Hepatocyte (in vitro differentiated cells): ENCODE results near the gene HOXD13. TPM values are rescaled to one million over a fixed set of nuclear protein-coding genes. Genes with fewer than 3 reads are reported as not detected.
A peak's percentile ranks its signal among the peaks of the same experiment; 100 is the strongest.

Experiments
- DNase-seq: peaks from one replicate; pipeline ENCODE4 v3.0.0-alpha.2; 2016; ENCODE audit warnings: low spot score
- H2AFZ ChIP-seq: fragments of 200-600 bp; sonication (generic); 2 replicates; pipeline ENCODE4 v1.6.0; 2016; ENCODE audit warnings: antibody characterized with exemption, mild to moderate bottlenecking
- H3K27ac ChIP-seq: fragments of 200-600 bp; sonication (generic); 2 replicates; pipeline ENCODE4 v1.5.1; 2016; ENCODE audit warnings: mild to moderate bottlenecking
- H3K27me3 ChIP-seq: fragments of 200-600 bp; sonication (generic); 2 replicates; pipeline ENCODE4 v1.6.1; 2016
- H3K36me3 ChIP-seq: fragments of 200-600 bp; sonication (generic); replicated peaks from 2 replicates; pipeline ENCODE4 v1.5.1; 2016; ENCODE audit warnings: low read depth; ENCODE audit not compliant: insufficient read depth
- H3K4me1 ChIP-seq: fragments of 200-600 bp; sonication (generic); 2 replicates; pipeline ENCODE4 v1.5.1; 2016; ENCODE audit warnings: mild to moderate bottlenecking, moderate library complexity; ENCODE audit not compliant: insufficient read depth
- H3K4me2 ChIP-seq: fragments of 200-600 bp; sonication (generic); 2 replicates; pipeline ENCODE4 v1.6.0; 2016
- H3K4me3 ChIP-seq: fragments of 200-600 bp; sonication (generic); 2 replicates; pipeline ENCODE4 v1.5.1; 2016; ENCODE audit warnings: mild to moderate bottlenecking
- H3K79me2 ChIP-seq: fragments of 200-600 bp; sonication (generic); 2 replicates; pipeline ENCODE4 v1.6.0; 2017; ENCODE audit warnings: mild to moderate bottlenecking
- H3K9me2 ChIP-seq: fragments of 200-600 bp; sonication (generic); replicated peaks from 2 replicates; pipeline ENCODE4 v1.6.0; 2017; ENCODE audit warnings: mild to moderate bottlenecking; ENCODE audit not compliant: insufficient read depth
- H3K9me3 ChIP-seq: fragments of 200-600 bp; sonication (generic); 2 replicates; pipeline ENCODE4 v1.5.1; 2016; ENCODE audit warnings: low read depth, mild to moderate bottlenecking
- H4K20me1 ChIP-seq: fragments of 200-600 bp; sonication (generic); 2 replicates; pipeline ENCODE4 v1.6.0; 2016; ENCODE audit warnings: mild to moderate bottlenecking; ENCODE audit not compliant: insufficient read depth, poor library complexity, severe bottlenecking
- EZH2 ChIP-seq: fragments of 200-600 bp; sonication (generic); IDR thresholded peaks from 2 replicates; pipeline ENCODE4 v1.6.1; 2016; ENCODE audit warnings: antibody characterized with exemption, mild to moderate bottlenecking, borderline replicate concordance
- EZH2phosphoT487 ChIP-seq: fragments of 200-600 bp; sonication (generic); IDR thresholded peaks from one replicate; pipeline ENCODE4 v1.6.1; 2018; ENCODE audit warnings: antibody characterized with exemption, mild to moderate bottlenecking, low read depth, moderate library complexity; ENCODE audit not compliant: unreplicated experiment, severe bottlenecking
- WGBS: methylation state at CpG from one replicate; pipeline ENCODE4 v1.1.6; 2016; ENCODE audit warnings: low lambda C conversion rate; ENCODE audit errors: missing lambda C conversion rate; 5-methylcytosine and 5-hydroxymethylcytosine counted together
- polyA plus RNA-seq: library from polyadenylated mRNA; unstranded; fragments of >200 nt; fragmentation: Nextera tagmentation; extraction: Ambion mirVana; gene quantifications from 2 replicates; pipeline ENCODE4 v1.2.1, GENCODE V29; 2016
- total RNA-seq: library from RNA; depleted of rRNA; stranded (reverse); fragments of >200 nt; gene quantifications from 2 replicates; pipeline ENCODE4 v1.2.3, GENCODE V29; 2014
- TF ChIP-seq, protein P1 (sequence below): fragments of 200-600 bp; sonication (generic); IDR thresholded peaks from 2 replicates; pipeline ENCODE4 v1.5.1; 2016; ENCODE audit warnings: antibody characterized with exemption, mild to moderate bottlenecking; ENCODE audit not compliant: poor library complexity

HOXD13 gene
- total and polyA plus RNA-seq, 2 experiments from 2014 or later = 24.7 to 37.2 TPM

DNA sequence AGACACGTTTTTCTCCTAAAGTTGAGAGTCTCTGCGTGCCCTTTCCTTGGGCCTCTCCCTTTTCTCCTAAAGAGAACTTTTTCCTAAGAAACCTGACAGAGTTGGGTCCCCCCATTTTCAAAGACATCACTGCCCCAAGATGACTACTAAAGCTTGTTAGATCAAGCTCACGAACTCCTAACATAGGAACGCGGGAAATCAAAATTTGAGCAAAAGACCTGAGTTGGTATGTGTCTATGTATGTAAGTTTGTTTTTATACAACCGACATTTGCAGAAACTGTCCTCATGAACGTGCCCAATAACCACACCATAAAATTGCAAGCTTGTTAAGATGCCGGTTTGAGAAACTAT, 1.4 kb downstream of the HOXD13 start:
- H3K4me1 ChIP-seq = no peaks in the 10 kb centered on the region
- peak overlapping the region; percentile 91 for H3K4me2 ChIP-seq
- H3K27ac ChIP-seq = peak overlapping the region; percentile 89
- no peaks in the 10 kb centered on the region for H3K9me3 ChIP-seq
- H3K27me3 ChIP-seq = peaks cover 94% of the 10 kb centered on the region
- peaks cover 14% of the 10 kb centered on the region for H4K20me1 ChIP-seq
- DNase-seq = no peak
- peak overlapping the region; percentile 57 for H3K4me3 ChIP-seq
- TF ChIP-seq EZH2phosphoT487 = no peak
- peak; percentile 74 for TF ChIP-seq EZH2
- 10% methylated on average over 8 of the region's 8 CpGs for WGBS
- H3K79me2 ChIP-seq = peaks cover 58% of the 10 kb centered on the region
- H3K9me2 ChIP-seq = no peaks in the 10 kb centered on the region
- no peaks in the 10 kb centered on the region for H3K36me3 ChIP-seq
- no peak overlapping the region for H2AFZ ChIP-seq

DNA sequence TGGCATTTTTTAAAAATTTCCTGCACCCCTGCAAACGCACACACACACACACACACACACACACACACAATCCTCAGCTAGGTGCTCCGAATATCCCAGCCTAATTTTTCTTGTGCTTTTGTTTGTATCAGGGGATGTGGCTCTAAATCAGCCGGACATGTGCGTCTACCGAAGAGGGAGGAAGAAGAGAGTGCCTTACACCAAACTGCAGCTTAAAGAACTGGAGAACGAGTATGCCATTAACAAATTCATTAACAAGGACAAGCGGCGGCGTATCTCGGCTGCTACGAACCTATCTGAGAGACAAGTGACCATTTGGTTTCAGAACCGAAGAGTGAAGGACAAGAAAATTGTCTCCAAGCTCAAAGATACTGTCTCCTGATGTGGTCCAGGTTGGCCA, 1.8 kb downstream of the HOXD13 start:
- peaks cover 14% of the 10 kb centered on the region for H4K20me1 ChIP-seq
- H3K27me3 ChIP-seq = peaks cover 94% of the 10 kb centered on the region
- WGBS = 7% methylated on average over 12 of the region's 12 CpGs
- H3K4me3 ChIP-seq = peak overlapping the region; percentile 57
- H3K9me2 ChIP-seq = no peaks in the 10 kb centered on the region
- TF ChIP-seq, protein P1, sequence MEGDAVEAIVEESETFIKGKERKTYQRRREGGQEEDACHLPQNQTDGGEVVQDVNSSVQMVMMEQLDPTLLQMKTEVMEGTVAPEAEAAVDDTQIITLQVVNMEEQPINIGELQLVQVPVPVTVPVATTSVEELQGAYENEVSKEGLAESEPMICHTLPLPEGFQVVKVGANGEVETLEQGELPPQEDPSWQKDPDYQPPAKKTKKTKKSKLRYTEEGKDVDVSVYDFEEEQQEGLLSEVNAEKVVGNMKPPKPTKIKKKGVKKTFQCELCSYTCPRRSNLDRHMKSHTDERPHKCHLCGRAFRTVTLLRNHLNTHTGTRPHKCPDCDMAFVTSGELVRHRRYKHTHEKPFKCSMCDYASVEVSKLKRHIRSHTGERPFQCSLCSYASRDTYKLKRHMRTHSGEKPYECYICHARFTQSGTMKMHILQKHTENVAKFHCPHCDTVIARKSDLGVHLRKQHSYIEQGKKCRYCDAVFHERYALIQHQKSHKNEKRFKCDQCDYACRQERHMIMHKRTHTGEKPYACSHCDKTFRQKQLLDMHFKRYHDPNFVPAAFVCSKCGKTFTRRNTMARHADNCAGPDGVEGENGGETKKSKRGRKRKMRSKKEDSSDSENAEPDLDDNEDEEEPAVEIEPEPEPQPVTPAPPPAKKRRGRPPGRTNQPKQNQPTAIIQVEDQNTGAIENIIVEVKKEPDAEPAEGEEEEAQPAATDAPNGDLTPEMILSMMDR = no peak
- TF ChIP-seq EZH2 = peak; percentile 60
- TF ChIP-seq EZH2phosphoT487 = peak; percentile 20
- no peak overlapping the region for H2AFZ ChIP-seq
- no peak for DNase-seq
- H3K4me1 ChIP-seq = no peaks in the 10 kb centered on the region
- H3K9me3 ChIP-seq = no peaks in the 10 kb centered on the region
- peak overlapping the region; percentile 91 for H3K4me2 ChIP-seq
- H3K36me3 ChIP-seq = no peaks in the 10 kb centered on the region
- peaks cover 58% of the 10 kb centered on the region for H3K79me2 ChIP-seq
- H3K27ac ChIP-seq = peak overlapping the region; percentile 89

DNA sequence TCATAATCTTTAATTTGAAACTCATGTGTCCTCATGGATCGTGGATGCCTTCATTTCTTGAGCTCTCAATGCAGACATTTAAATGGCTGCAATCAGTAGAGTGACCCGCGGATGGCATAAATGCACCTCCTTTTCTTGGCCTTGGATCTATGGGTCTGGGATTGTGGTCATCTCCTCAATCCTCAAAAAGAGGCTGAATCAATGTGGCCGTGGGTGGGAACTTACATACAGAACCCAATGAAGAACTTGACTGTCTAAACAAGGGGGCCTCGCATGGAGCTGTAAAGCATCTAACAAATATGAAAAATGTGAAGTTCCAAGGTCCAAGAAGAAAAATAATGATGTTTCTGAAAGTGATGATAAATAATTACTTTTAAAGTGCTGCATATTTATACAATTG, 2.9 kb downstream of the HOXD13 start:
- Histone ChIP-seq H3K36me3 (no peaks in the 10 kb centered on the region), H4K20me1 (peaks cover 14% of the 10 kb centered on the region), H3K27me3 (peaks cover 94% of the 10 kb centered on the region), H3K79me2 (peaks cover 57% of the 10 kb centered on the region), H3K4me1 (no peaks in the 10 kb centered on the region), H3K27ac (peak overlapping the region; percentile 89), H3K9me3 (no peaks in the 10 kb centered on the region), H2AFZ (no peak overlapping the region), H3K4me2 (peak overlapping the region; percentile 91), H3K4me3 (peak overlapping the region; percentile 57), H3K9me2 (no peaks in the 10 kb centered on the region)
- DNase-seq = no peak
- WGBS = 18% methylated on average over 5 of the region's 5 CpGs
- TF ChIP-seq EZH2phosphoT487 (no peak), EZH2 (no peak)
- TF ChIP-seq, protein P1 = no peak

DNA sequence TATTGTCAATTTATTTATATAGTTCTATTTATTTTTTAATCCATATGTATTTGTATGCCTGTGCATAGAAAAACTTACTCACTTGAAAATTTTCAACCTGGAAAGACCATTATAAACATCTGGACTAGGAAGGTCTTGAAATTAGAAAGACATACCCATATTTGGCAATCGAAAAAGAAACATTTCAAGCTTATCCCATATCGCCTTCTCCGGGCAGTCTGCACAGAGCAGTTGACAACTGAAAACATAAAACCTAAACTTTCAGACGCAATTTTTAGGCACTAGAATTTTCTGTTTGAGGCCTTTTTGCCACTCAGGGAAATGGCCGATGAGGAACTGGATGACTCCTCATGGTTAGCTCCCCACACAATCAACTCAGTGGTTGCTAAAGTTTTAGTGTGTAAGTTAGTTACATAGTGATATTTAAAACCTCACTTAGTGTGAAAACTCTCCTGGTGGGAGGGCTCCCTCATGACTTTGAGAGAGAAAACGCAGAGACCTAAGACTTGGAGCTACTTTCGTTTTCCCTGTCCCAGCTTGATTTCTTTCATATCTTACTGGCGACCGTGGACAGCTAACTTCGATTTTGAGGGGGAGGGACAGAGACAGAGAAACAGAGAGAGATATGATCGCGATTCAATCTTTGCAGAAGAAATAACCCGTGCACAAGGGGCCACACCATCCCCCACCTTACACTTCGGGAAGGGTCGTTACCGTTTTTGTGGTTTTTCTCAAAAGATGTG, 3.9 kb downstream of the HOXD13 start:
- Histone ChIP-seq H3K27me3 (peaks cover 94% of the 10 kb centered on the region), H3K4me2 (peak overlapping the region; percentile 91), H2AFZ (peak overlapping the region; percentile 19), H3K9me3 (no peaks in the 10 kb centered on the region), H3K9me2 (no peaks in the 10 kb centered on the region), H3K79me2 (peaks cover 60% of the 10 kb centered on the region), H3K36me3 (no peaks in the 10 kb centered on the region), H4K20me1 (peaks cover 14% of the 10 kb centered on the region), H3K4me3 (peak overlapping the region; percentile 57), H3K27ac (peak overlapping the region; percentile 89), H3K4me1 (no peaks in the 10 kb centered on the region)
- TF ChIP-seq, protein P1 = no peak
- TF ChIP-seq EZH2phosphoT487 (no peak), EZH2 (no peak)
- WGBS = 4% methylated on average over 16 of the region's 16 CpGs
- DNase-seq = no peak
